Heart right ventricle (tissue), 16 donors: ENCODE data around the gene VAT1L. TPM values are rescaled to one million over a fixed set of nuclear protein-coding genes. Genes with fewer than 3 reads are reported as not detected.

Source experiments
- ATAC-seq, 8 donors: fragments of 200-7000 bp; cut with Tn5 transposase; one replicate each; pipeline ENCODE4 v1.9.1; 2020; ENCODE audit warnings: mild to moderate bottlenecking in 8 of 8, moderate library complexity in 8 of 8, moderate number of reproducible peaks in 1 of 8
- DNase-seq, 2 donors: peaks; one replicate each; pipeline ENCODE4 v3.0.0-alpha.2; 2020
- H3K27ac ChIP-seq, 10 donors: fragments of 200-600 bp; sonication (generic) in 2 of 10; one replicate each; pipeline versions ENCODE4 v1.5.0 to v1.8.0; 2020 to 2022; ENCODE audit warnings: mild to moderate bottlenecking in 3 of 10
- H3K27me3 ChIP-seq, 7 donors: fragments of 200-600 bp; one replicate each; pipeline ENCODE4 v1.8.0; 2021 to 2022; ENCODE audit warnings: mild to moderate bottlenecking in 2 of 7
- H3K36me3 ChIP-seq, 9 donors: fragments of 200-600 bp; sonication (generic) in 1 of 9; one replicate each; pipeline versions ENCODE4 v1.5.0 to v1.8.0; 2020 to 2022; ENCODE audit warnings: mild to moderate bottlenecking in 2 of 9
- H3K4me1 ChIP-seq, 9 donors: fragments of 200-600 bp; sonication (generic) in 1 of 9; one replicate each; pipeline versions ENCODE4 v1.5.0 to v1.8.0; 2020 to 2022; ENCODE audit warnings: mild to moderate bottlenecking in 4 of 9
- H3K4me3 ChIP-seq, 10 donors: fragments of 200-600 bp; sonication (generic) in 2 of 10; one replicate each; pipeline versions ENCODE4 v1.5.0 to v1.8.0; 2020 to 2022; ENCODE audit warnings: mild to moderate bottlenecking in 7 of 10, moderate library complexity in 2 of 10
- H3K9me3 ChIP-seq, 11 donors: fragments of 200-600 bp in 10 of 11; sonication (generic) in 2 of 11; one replicate each; pipeline versions ENCODE4 v1.5.0 to v1.8.0; 2013 to 2022; ENCODE audit warnings: mild to moderate bottlenecking in 2 of 11, control low read depth in 1 of 11, moderate library complexity in 1 of 11
- WGBS, 2 donors: extraction: QIAGEN DNeasy Blood & Tissue Kit; methylation state at CpG; one replicate each; pipeline ENCODE4 v1.1.7; 2013; ENCODE audit warnings: inconsistent platforms in 1 of 2; 5-methylcytosine and 5-hydroxymethylcytosine counted together
- intact Hi-C, 10 donors: fragments of 100-400 bp; cut with DNase I; formaldehyde crosslinking; loops; one replicate each; pipeline versions ENCODE4 v1.11.1 to v1.14.2; 2022
- polyA plus RNA-seq, 2 donors: library from polyadenylated mRNA; stranded (reverse); fragments of 200-250 nt; gene quantifications; one replicate each; pipeline ENCODE4 v1.2.3, GENCODE V29; 2013
- total RNA-seq, 10 donors: library from RNA; stranded (reverse); fragmentation: NEBNext Ultra II Directional in 3 of 10; extraction: Animal tissue kit (Norgen Biotek cat#: 25700) in 3 of 10; gene quantifications; one replicate each; pipeline versions ENCODE4 v1.2.1 to v1.2.4, GENCODE V29; 2021 to 2023
- TF ChIP-seq, protein P1 (sequence below), 9 donors: fragments of 200-600 bp; sonication (generic) in 2 of 9; IDR thresholded peaks; one replicate each; pipeline versions ENCODE4 v1.5.0 to v1.8.0; 2021 to 2022; ENCODE audit warnings: antibody characterized with exemption in 9 of 9, mild to moderate bottlenecking in 5 of 9, moderate library complexity in 1 of 9
- donor health status: Arrhythmogenic right ventricular cardiomyopathy.
- donor health status: ischemic (EF 13 %, LVEDD 7.1; RV severe dilation, severe dysfunction).
- donor health status: healthy with polysubstance abuse.
- donor health status: DM: no; HTN: yes; CAD: no.
- donor health status: DM: no; HTN: no; CAD: no.
- donor health status: ischemic (EF 25% LVEDD 6.9; RV normal size, moderate dysfunction).
- donor health status: ischemic (EF 25% LVEDD 5.7; RV mildly dilated, moderate dysfunction).
- donor health status: healthy.
- donor health status: DM: yes; HTN: yes; CAD: no.
- donor health status: Ischemic cardiomyopathy.
- donor health status: ischemic (EF 35%, LVEDD 5.7; RV mildly dilated, moderate dysfunction).
- donor health status: nonischemic (EF 11% LVEDD 7.7; RV severe dilation, severe dysfunction).
- donor health status: DM: yes; HTN: yes; CAD: no.
- donor health status: PGD.
- donor health status: ischemic (EF 29% LVEDD 5.4; RV normal size, mild dysfunction).
- donor health status: nonischemic (EF 23%, LVEDD 6.1; RV moderate dilation, normal function).

Gene VAT1L
- total and polyA plus RNA-seq, 12 donors: 0.19 to 61.0 (median 24.0) TPM

DNA sequence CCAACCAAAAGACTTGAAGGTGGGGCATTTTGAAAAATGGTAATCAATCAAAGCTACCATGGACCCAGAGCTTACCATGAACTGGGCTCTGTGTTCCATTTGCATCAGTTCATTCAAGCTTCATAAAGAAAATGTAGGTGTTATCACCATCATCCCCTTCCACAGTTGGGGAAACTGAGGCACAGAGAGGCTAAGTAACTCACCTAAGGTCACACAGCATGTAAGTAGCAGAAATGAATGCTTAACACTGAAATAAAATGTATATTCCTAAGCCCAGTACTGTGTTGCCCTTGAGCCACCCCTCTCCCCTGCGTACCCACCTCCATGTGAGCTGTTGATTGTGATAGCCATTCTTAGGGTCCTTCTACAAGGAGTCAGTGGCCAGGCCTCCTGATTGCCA lies 83.6 kb downstream of the VAT1L start:
- H3K27me3 ChIP-seq: no peaks in the 10 kb centered on the region
- peak overlapping the region in 3 of 10 donors; percentile 79 to 88 (median 84) for H3K27ac ChIP-seq
- H3K36me3 ChIP-seq: no peaks in the 10 kb centered on the region
- DNase-seq (no peak), ATAC-seq (no peak)
- H3K4me1 ChIP-seq: peaks cover 0 to 28% (median 15%) of the 10 kb centered on the region in 9 donors
- no peak overlapping the region for H3K4me3 ChIP-seq
- no peaks in the 10 kb centered on the region for H3K9me3 ChIP-seq
- 91 to 96% methylated on average over 1 of the region's 1 CpG for WGBS, 2 donors
- TF ChIP-seq, protein P1, sequence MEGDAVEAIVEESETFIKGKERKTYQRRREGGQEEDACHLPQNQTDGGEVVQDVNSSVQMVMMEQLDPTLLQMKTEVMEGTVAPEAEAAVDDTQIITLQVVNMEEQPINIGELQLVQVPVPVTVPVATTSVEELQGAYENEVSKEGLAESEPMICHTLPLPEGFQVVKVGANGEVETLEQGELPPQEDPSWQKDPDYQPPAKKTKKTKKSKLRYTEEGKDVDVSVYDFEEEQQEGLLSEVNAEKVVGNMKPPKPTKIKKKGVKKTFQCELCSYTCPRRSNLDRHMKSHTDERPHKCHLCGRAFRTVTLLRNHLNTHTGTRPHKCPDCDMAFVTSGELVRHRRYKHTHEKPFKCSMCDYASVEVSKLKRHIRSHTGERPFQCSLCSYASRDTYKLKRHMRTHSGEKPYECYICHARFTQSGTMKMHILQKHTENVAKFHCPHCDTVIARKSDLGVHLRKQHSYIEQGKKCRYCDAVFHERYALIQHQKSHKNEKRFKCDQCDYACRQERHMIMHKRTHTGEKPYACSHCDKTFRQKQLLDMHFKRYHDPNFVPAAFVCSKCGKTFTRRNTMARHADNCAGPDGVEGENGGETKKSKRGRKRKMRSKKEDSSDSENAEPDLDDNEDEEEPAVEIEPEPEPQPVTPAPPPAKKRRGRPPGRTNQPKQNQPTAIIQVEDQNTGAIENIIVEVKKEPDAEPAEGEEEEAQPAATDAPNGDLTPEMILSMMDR (IDR thresholded peaks at IDR 0.05): no peak
- intact Hi-C loops: no loop called here

- ATAC-seq (no peak), DNase-seq (no peak)
- Histone ChIP-seq H3K9me3 (no peaks in the 10 kb centered on the region), H3K27me3 (no peaks in the 10 kb centered on the region), H3K27ac (no peak overlapping the region), H3K4me1 (peaks cover 0 to 28% (median 15%) of the 10 kb centered on the region in 9 donors), H3K36me3 (no peaks in the 10 kb centered on the region), H3K4me3 (no peak overlapping the region)
- WGBS, 2 donors: 84% methylated on average over 3 of the region's 3 CpGs
- TF ChIP-seq, protein P1 (IDR thresholded peaks at IDR 0.05): no peak
- intact Hi-C loops: no loop called here
These were observed 84.7 kb downstream of the VAT1L start for GRCh38 chr16:77873066-77873465.

GRCh38 chr16:77874347-77874746 lies 86.0 kb downstream of the VAT1L start:
- Histone ChIP-seq H3K4me3 (no peak overlapping the region), H3K36me3 (no peaks in the 10 kb centered on the region), H3K27me3 (no peaks in the 10 kb centered on the region), H3K4me1 (peaks cover 0 to 22% (median 15%) of the 10 kb centered on the region in 9 donors), H3K27ac (no peak overlapping the region), H3K9me3 (no peaks in the 10 kb centered on the region)
- intact Hi-C loops: no loop called here
- 88 to 92% methylated on average over 1 of the region's 1 CpG for WGBS, 2 donors
- TF ChIP-seq, protein P1 (IDR thresholded peaks at IDR 0.05): no peak
- DNase-seq: no peak
- ATAC-seq: no peak

GRCh38 chr16:77876776-77877175 lies 88.4 kb downstream of the VAT1L start:
- Histone ChIP-seq H3K4me1 (peaks cover 0 to 7% (median 0%) of the 10 kb centered on the region in 9 donors), H3K36me3 (no peaks in the 10 kb centered on the region), H3K27ac (no peak overlapping the region), H3K9me3 (no peaks in the 10 kb centered on the region), H3K4me3 (no peak overlapping the region), H3K27me3 (no peaks in the 10 kb centered on the region)
- intact Hi-C loops: no loop called here
- DNase-seq (no peak), ATAC-seq (no peak)
- 81 to 90% methylated on average over 2 of the region's 2 CpGs for WGBS, 2 donors
- TF ChIP-seq, protein P1 (IDR thresholded peaks at IDR 0.05): no peak
